Mucosa of gallbladder (tissue), 1 donor: ENCODE measurements around the gene GADD45GIP1. TPM values are rescaled to one million over a fixed set of nuclear protein-coding genes. Genes with fewer than 3 reads are reported as not detected.
"Not testable (repeated sequence)": the region's sequence is repeated elsewhere in the genome, so short reads cannot be mapped to it uniquely, and the experiment has no call there.

ENCODE experiments used
- DNase-seq: peaks from one replicate; pipeline ENCODE4 v3.0.0-alpha.2; 2020; ENCODE audit warnings: low spot score
- total RNA-seq: library from RNA; stranded (reverse); gene quantifications from one replicate; pipeline ENCODE4 v1.2.1, GENCODE V29; 2021
- donor health status: DM: no; HTN: no; CAD: no.

Gene GADD45GIP1
- total RNA-seq, 1 donor from 2014 or later: 17.6 TPM

DNA sequence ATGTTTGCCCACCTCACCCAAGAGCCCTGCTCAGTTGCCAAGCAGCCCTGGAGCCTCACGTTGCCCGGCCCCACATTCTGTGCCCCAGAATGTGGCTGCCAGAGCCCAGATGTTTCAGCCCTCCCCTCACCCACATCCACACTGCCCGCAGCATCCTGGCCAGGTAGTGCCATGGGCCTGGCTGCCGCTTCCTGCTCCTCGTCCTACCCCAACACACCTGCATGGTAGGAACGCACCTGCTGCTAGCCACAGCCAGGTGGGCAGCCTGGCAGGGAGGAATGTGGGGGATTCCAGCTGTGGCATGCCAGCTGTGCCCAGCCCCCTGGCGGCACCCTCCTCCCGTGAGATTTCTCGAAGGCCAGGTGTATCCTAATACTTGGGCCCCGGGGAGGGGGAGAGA lies 30.8 kb upstream of the GADD45GIP1 start:
- no peak for DNase-seq

DNA sequence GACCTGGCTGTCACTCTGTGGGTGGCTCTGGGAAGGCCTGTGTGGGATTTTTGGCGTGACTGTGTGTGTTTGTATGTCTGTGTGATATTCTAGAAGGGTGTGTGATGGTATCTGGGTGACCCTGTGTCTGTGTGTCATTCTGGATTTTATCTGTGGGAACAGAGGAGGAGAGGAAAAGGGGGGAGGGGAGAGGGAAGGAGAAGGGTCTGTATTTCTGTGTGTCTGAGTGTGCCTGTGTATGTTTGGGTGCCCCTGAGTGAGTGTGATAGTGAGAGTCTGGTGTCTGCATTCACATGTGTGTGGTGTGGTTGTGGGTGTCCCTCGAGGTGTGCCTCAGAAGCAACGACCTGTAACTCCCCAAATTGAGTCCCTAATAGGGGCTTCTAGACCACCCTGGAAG lies 30.2 kb upstream of the GADD45GIP1 start:
- DNase-seq: no peak

GRCh38 chr19:12986726-12987125 lies 29.7 kb upstream of the GADD45GIP1 start:
- no peak for DNase-seq

- peak; percentile 77 for DNase-seq
These were observed 28.2 kb upstream of the GADD45GIP1 start for GRCh38 chr19:12985049-12985776.

- DNase-seq: no peak
These were observed 27.6 kb upstream of the GADD45GIP1 start for GRCh38 chr19:12984683-12985048.

- DNase-seq: no peak
These were observed 27.2 kb upstream of the GADD45GIP1 start for GRCh38 chr19:12984143-12984627.

GRCh38 chr19:12983542-12984142 lies 26.6 kb upstream of the GADD45GIP1 start:
- peak; percentile 79 for DNase-seq

DNA sequence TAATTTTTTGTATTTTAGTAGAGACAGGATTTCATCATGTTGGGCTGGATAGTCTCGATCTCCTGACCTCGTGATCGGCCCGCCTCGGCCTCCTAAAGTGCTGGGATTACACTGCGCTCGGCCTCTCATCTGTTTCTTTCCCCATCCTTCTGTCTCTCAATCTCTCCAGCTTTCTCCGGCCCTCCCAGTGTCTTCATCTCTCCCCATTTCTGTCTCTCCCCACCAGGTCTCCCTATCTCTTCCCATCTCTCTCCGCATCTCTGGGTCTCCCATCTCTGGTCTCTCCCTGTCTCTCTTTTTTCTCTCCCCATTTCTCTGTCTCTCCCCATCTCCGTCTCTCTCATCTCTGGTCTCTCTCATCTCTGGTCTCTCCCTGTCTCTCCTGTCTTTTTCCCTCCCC lies 26.1 kb upstream of the GADD45GIP1 start:
- DNase-seq: no peak

GRCh38 chr19:12982648-12983047 lies 25.6 kb upstream of the GADD45GIP1 start:
- DNase-seq: no peak

DNA sequence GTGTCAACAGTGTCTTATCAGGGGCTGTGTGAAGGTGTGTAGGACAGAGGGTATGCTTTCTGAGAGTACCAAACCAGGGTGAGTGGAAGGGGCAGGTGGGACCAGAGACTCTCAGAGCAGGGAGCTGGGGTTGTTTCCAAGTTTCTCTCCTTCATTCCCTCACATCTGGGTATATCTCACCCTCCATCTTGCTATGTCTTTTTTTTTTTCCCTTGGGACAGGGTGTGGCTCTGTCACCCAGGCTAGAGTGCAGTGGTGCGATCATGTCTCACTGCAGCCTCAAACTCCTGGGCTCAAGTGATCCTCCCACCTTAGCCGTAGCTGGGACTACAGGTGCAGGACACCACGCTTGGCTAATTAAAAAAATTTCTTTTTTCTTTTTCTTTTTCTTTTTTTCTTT lies 23.0 kb upstream of the GADD45GIP1 start:
- DNase-seq: no peak

- DNase-seq: not testable (repeated sequence)
These were observed 19.1 kb upstream of the GADD45GIP1 start for GRCh38 chr19:12976109-12976508.

DNA sequence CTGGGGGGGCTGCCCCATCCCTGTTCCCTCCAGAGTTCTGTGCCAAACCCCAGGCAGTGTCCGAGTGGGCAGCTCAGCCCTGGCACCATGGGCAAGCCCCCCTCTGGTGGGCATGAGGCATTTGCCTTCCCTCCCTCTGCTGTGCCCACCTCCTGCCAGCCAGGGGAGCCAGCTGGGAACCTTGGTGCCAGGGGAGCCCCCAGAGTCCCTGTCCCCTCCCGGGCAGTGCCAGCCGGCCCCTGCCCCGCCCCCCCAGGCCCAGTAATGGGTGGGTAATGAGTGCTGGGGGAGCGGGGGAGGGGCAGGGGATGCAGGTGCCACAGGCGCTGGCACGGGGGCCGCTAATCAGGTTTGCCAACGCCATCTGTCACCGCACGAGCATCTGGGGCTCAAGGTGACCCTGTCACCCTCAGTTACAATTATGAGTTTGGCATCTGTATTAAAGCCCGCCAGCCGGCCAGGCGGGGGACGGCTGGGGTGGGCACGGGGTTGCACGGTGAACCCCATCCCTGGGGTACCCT lies 18.3 kb upstream of the GADD45GIP1 start:
- DNase-seq: no peak

DNA sequence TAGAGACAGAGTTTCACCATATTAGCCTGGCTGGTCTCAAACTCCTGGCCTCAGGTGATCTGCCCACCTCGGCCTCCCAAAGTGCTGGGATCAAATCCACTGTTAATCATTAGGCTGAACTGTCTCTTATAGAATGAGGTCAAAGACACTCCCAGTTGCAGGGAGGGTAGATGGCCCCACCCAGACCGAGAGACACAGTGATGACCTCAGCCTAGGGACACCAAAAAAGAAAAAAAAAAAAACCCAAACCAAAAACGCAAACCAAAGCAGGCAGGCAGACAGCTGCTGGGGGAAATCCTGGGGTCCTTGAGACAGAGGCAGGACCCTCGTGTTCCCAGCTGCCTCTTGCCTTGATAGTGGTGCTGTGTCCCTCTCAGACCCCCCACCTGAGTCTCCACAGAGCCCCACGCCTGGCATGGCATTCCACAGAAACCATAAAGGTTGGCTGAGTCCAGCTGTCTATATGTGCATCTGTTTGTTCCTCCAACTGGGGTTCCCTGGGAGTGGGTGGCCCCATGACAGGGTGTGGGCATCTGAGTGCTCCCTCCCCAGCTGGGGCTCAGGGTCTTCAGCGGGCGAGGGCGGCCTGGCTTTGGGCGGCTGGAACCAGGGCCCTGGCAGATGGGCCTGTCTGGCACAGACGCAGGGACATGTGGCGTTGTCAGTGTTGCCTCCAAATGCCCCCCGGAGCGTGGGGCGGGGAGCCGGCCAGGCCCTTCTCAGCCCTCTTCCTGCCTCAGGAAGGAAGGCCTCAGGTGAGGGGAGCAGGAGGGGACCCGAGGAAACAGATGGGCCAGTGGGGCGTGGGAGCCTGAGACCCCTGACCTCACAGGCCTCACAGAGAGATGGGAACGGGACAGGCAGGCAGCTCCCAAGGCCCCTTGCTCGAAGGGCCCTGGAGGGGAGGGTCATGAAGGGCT lies 17.5 kb upstream of the GADD45GIP1 start:
- DNase-seq: no peak

DNA sequence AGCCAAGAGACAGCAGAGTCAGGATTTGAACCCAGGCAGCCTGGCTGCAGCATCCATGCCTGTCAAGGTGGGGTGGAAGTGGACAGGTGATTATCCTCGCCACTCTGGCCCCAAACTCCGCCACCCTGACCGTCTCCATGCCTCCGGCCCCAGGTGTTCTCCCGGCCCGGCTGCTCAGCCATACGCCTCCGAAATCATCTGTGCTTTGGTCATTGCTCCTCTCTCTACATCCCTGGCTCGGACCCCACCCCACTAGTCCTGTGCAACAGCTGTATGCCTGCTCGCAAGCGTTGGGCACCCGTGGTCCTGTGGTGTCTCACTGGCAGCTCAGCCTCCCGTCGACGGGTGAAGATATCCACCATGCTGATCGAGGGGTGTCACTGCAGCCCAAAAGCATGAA lies 16.2 kb upstream of the GADD45GIP1 start:
- no peak for DNase-seq

GRCh38 chr19:12970070-12970820 lies 13.2 kb upstream of the GADD45GIP1 start:
- DNase-seq: no peak

GRCh38 chr19:12969292-12969988 lies 12.4 kb upstream of the GADD45GIP1 start, which contains the start of gene DAND5:
DAND5 (plus strand) TSS chr19:12969576; CDS start chr19:12969661, 85 bp downstream.
- DNase-seq: no peak

DNA sequence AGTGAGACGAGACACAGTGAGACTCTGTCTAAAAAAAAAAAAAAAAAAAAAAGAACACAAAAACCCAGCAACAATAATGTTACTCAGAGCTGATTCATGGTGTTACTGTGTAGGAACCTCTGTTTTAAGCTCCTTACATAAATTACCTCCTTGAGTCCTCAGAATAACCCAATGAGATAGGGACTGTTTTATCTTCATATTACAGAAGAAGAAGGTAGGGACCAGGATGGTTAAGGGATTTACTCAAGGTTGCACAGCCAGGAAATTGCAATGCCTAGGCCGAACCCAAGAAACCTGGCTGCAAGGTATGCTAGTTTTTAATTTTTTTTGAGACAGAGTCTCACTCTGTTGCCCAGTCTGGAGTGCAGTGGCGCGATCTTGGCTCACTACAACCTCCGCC lies 10.9 kb upstream of the GADD45GIP1 start:
- DNase-seq: no peak

DNA sequence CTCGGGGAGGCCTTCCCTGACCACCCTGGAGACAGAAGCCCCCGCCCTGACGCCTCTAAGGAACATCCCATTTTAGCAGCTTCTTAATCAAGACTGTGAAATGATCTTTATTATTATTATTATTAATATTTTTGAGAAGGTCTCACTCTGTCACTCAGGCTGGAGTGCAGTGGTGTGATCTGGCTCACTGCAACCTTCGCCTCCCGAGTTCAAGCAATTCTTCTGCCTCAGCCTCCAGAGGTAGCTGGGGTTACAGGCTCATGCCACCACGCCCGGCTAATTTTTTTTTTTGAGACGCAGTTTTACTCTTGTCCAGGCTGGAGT lies 8.8 kb upstream of the GADD45GIP1 start:
- DNase-seq: no peak

- peak; percentile 79 for DNase-seq
These were observed 8.2 kb upstream of the GADD45GIP1 start for GRCh38 chr19:12965017-12965811.

DNA sequence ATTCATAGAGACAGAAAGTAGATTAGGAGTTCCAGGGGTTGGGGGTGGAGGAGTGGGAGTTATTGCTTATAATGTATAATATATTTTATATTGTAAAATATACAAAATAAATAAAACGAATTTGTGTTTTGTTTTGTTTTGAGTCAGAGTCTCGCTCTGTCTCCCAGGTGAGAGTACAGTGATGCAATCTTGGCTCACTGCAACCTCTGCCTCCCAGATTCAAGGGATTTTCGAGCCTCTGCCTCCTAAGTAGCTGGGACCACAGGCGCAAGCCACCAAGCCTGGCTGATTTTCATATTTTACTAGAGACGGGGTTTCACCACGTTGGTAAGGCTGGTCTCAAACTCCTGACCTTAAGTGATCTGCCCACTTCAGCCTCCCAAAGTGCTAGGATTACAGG lies 2.5 kb upstream of the GADD45GIP1 start:
- DNase-seq: no peak
